Colonic mucosa (tissue), 4 donors: Measurements from ENCODE around the gene UQCR11. TPM values are rescaled to one million over a fixed set of nuclear protein-coding genes. Genes with fewer than 3 reads are reported as not detected.

Experiments used
- DNase-seq: peaks from one replicate; pipeline ENCODE4 v3.0.0-alpha.2; 2020
- H3K27ac ChIP-seq: fragments of 200-600 bp; one replicate; pipeline ENCODE4 v1.8.0; 2021
- H3K27me3 ChIP-seq: fragments of 200-600 bp; one replicate; pipeline ENCODE4 v1.8.0; 2021
- H3K36me3 ChIP-seq: fragments of 200-600 bp; one replicate; pipeline ENCODE4 v1.8.0; 2021
- H3K4me1 ChIP-seq: fragments of 200-600 bp; one replicate; pipeline ENCODE4 v1.8.0; 2021; ENCODE audit warnings: mild to moderate bottlenecking
- H3K4me3 ChIP-seq: fragments of 200-600 bp; one replicate; pipeline ENCODE4 v1.8.0; 2021
- H3K9ac ChIP-seq, 2 donors: one replicate each; pipeline ENCODE4 v1.7.0; 2013; ENCODE audit warnings: control low read depth in 2 of 2, low read depth in 2 of 2, low read length in 2 of 2
- H3K9me3 ChIP-seq: fragments of 200-600 bp; one replicate; pipeline ENCODE4 v1.8.0; 2021
- CTCF ChIP-seq: fragments of 200-600 bp; IDR thresholded peaks from one replicate; pipeline ENCODE4 v1.8.0; 2022; ENCODE audit warnings: antibody characterized with exemption, mild to moderate bottlenecking
- intact Hi-C: fragments of 100-400 bp; cut with DNase I; formaldehyde crosslinking; loops from one replicate; pipeline ENCODE4 v1.14.1; 2022
- total RNA-seq, 2 donors: library from RNA; stranded (reverse); fragmentation: NEBNext Ultra II Directional in 1 of 2; extraction: Animal tissue kit (Norgen Biotek cat#: 25700) in 1 of 2; gene quantifications; one replicate each; pipeline ENCODE4 v1.2.1, GENCODE V29; 2021
- donor health status: healthy.
- donor health status: DM: no; HTN: no; CAD: no.
- donor health status: DM: no; HTN: no; CAD: no.

UQCR11 gene
- total RNA-seq, 2 donors from 2014 or later: 325 to 336 TPM

- no peak for TF ChIP-seq CTCF
- Histone ChIP-seq H3K27ac (peak overlapping the region; percentile 80), H3K4me1 (peaks cover 5% of the 10 kb centered on the region), H3K9me3 (no peaks in the 10 kb centered on the region), H3K9ac (no peak overlapping the region), H3K4me3 (no peak overlapping the region), H3K36me3 (no peaks in the 10 kb centered on the region), H3K27me3 (no peaks in the 10 kb centered on the region)
- intact Hi-C loops: no loop called here
- DNase-seq: no peak
Measured at GRCh38 chr19:1633269-1633826, 28.1 kb upstream of the UQCR11 start.

DNA sequence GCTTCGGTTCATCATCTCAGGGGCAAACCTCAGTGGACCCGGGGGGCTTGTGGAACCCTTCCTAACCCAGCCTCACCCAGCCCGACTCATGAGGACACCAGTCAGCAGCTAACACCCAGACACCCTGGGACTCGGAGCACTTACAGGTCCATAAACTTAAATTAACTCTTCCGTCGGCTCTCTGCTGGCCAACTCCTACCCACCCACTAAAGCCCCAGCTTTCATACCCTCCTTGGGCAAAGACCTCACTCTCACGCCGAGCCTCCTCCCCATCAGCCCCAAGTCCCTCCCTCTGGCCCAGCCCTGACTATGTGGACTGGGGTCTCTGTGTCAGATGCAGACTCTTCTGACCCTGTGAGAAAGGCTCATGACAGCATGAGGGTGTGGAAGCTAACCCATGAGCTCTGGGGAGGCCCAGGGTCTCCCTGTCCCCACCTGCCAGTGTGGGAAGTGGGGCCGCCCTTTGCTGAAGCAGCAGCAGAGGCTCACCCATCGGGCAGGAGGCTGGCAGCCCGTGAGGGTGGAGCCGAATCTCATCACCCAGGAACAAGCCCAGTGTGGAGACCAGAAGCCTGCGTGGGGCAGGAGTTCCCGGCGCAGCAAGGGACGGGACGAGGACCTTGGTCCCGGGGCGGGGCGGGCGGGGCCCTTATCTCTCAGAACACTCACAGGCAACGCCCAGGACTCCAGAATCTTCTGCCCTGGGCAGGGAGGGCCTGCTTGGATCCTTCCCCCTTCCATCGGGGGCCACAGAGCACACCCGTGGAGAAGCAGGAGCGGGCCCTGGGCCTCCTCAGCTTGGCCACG, 27.4 kb upstream of the UQCR11 start:
- Histone ChIP-seq H3K27me3 (no peaks in the 10 kb centered on the region), H3K4me3 (no peak overlapping the region), H3K36me3 (no peaks in the 10 kb centered on the region), H3K9ac (no peak overlapping the region), H3K9me3 (no peaks in the 10 kb centered on the region), H3K27ac (peak overlapping the region; percentile 80), H3K4me1 (peaks cover 5% of the 10 kb centered on the region)
- intact Hi-C loops: no loop called here
- DNase-seq: peak; percentile 88
- no peak for TF ChIP-seq CTCF

- no peaks in the 10 kb centered on the region for H3K9me3 ChIP-seq
- no peak overlapping the region for H3K4me3 ChIP-seq
- no peaks in the 10 kb centered on the region for H3K27me3 ChIP-seq
- H3K9ac ChIP-seq: no peak overlapping the region
- peaks cover 5% of the 10 kb centered on the region for H3K4me1 ChIP-seq
- DNase-seq: no peak
- no peaks in the 10 kb centered on the region for H3K36me3 ChIP-seq
- no peak overlapping the region for H3K27ac ChIP-seq
- TF ChIP-seq CTCF: no peak
- intact Hi-C loops: no loop called here
Measured at GRCh38 chr19:1631557-1632100, 26.4 kb upstream of the UQCR11 start.

DNA sequence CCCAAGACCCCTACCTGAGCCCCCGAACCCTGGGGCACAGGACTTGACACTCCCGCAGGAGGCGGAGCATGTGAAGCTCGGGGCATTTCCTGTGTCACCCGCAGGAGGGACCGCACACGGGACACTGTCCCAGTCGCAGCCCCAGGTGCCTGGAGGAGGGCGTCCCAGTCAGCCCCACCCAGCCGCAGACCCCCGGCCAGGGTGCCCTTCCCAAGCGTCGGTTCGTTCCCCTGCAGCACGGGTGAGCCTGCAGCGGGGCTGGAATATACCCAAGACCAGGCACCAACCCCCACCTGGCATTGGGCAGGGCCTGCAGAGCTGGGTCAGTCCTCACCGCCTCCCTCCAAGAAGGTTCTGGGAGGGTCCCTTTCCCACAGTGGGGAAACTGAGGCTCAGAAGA, 25.5 kb upstream of the UQCR11 start:
- Histone ChIP-seq H3K9ac (no peak overlapping the region), H3K36me3 (no peaks in the 10 kb centered on the region), H3K9me3 (no peaks in the 10 kb centered on the region), H3K27me3 (no peaks in the 10 kb centered on the region), H3K4me3 (no peak overlapping the region), H3K27ac (no peak overlapping the region), H3K4me1 (peaks cover 5% of the 10 kb centered on the region)
- no peak for DNase-seq
- TF ChIP-seq CTCF: no peak
- intact Hi-C loops: no loop called here

GRCh38 chr19:1630012-1630411, 24.8 kb upstream of the UQCR11 start:
- Histone ChIP-seq H3K36me3 (no peaks in the 10 kb centered on the region), H3K4me1 (peaks cover 5% of the 10 kb centered on the region), H3K4me3 (no peak overlapping the region), H3K9ac (no peak overlapping the region), H3K27me3 (no peaks in the 10 kb centered on the region), H3K9me3 (no peaks in the 10 kb centered on the region), H3K27ac (no peak overlapping the region)
- intact Hi-C loops: no loop called here
- TF ChIP-seq CTCF: no peak
- DNase-seq: no peak
